ENCODE results near the gene EPS15.

DNA sequence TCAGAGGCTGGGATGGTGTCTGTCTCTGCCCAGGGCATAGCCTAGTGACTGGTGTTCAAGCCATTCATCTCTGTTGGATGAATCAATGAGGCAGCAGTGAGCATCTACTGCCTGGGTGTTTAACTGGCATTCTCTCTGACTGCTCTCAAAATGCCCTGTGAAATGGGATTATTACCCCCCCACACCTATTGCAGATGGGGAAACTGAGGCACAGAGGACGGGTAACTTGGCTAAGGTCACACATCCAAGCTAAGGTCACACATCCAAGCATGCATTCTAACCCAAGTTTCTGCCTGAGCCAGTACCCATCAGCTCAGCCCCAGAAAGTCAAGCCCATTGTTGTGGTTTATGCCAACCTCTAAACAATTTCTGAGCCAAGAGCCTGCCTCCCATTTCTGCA lies 193.7 kb downstream of the EPS15 start:
- TF ChIP-seq, protein P1, sequence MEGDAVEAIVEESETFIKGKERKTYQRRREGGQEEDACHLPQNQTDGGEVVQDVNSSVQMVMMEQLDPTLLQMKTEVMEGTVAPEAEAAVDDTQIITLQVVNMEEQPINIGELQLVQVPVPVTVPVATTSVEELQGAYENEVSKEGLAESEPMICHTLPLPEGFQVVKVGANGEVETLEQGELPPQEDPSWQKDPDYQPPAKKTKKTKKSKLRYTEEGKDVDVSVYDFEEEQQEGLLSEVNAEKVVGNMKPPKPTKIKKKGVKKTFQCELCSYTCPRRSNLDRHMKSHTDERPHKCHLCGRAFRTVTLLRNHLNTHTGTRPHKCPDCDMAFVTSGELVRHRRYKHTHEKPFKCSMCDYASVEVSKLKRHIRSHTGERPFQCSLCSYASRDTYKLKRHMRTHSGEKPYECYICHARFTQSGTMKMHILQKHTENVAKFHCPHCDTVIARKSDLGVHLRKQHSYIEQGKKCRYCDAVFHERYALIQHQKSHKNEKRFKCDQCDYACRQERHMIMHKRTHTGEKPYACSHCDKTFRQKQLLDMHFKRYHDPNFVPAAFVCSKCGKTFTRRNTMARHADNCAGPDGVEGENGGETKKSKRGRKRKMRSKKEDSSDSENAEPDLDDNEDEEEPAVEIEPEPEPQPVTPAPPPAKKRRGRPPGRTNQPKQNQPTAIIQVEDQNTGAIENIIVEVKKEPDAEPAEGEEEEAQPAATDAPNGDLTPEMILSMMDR (IDR thresholded peaks at IDR 0.05; ENCODE audit: low read length): no peak
- TF ChIP-seq EZH2 (optimal IDR thresholded peaks at IDR 0.05; ENCODE audit: low read depth, low read length) (no peak), EZH2phosphoT487 (IDR thresholded peaks at IDR 0.05; ENCODE audit: low read length) (no peak)

Measured in MM.1S (cell line).